ENCODE data around the gene MAP3K15. TPM values are rescaled to one million over a fixed set of nuclear protein-coding genes. Genes with fewer than 3 reads are reported as not detected.

The MAP3K15 gene, protein sequence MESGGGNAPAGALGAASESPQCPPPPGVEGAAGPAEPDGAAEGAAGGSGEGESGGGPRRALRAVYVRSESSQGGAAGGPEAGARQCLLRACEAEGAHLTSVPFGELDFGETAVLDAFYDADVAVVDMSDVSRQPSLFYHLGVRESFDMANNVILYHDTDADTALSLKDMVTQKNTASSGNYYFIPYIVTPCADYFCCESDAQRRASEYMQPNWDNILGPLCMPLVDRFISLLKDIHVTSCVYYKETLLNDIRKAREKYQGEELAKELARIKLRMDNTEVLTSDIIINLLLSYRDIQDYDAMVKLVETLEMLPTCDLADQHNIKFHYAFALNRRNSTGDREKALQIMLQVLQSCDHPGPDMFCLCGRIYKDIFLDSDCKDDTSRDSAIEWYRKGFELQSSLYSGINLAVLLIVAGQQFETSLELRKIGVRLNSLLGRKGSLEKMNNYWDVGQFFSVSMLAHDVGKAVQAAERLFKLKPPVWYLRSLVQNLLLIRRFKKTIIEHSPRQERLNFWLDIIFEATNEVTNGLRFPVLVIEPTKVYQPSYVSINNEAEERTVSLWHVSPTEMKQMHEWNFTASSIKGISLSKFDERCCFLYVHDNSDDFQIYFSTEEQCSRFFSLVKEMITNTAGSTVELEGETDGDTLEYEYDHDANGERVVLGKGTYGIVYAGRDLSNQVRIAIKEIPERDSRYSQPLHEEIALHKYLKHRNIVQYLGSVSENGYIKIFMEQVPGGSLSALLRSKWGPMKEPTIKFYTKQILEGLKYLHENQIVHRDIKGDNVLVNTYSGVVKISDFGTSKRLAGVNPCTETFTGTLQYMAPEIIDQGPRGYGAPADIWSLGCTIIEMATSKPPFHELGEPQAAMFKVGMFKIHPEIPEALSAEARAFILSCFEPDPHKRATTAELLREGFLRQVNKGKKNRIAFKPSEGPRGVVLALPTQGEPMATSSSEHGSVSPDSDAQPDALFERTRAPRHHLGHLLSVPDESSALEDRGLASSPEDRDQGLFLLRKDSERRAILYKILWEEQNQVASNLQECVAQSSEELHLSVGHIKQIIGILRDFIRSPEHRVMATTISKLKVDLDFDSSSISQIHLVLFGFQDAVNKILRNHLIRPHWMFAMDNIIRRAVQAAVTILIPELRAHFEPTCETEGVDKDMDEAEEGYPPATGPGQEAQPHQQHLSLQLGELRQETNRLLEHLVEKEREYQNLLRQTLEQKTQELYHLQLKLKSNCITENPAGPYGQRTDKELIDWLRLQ (N-terminal part only)
- not detected for total RNA-seq
- long read RNA-seq, partial matches to known transcripts, result 0 of 3 reads
- long read RNA-seq, other reads (novel, unspliced or antisense), result 3 of 3 reads

DNA sequence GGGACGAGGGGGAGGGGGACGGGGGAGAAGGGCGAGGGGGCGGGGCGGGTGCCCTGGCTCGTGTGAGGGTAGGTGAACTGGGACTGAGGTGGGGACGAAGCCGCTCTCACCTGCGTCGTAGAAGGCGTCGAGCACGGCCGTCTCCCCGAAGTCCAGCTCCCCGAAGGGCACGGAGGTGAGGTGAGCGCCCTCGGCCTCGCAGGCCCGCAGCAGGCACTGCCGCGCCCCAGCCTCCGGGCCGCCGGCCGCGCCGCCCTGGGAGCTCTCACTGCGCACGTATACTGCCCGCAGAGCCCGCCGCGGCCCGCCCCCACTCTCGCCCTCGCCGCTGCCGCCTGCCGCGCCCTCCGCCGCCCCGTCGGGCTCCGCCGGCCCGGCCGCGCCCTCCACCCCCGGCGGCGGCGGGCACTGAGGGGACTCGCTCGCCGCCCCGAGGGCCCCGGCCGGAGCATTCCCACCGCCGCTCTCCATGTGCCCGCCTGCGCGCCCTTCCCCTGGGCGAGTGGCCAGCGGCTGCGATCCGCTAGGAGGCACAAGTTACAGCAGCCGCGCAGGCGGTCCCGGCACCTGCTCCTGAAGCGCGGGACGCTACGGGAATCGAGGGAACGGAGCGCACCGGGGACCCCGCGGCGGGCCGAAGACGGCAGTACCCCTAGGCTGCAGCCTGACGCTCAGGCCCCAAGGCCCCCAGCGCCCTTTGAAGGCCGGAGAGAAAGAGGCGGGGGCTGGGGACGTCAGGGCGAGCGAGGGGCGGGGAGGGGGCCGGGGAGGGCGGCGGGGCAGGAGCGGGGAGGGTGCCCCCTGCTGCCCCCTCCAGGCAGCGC, at the start of gene MAP3K15:
Gene MAP3K15, minus strand, starts transcription at position 718 of the 824 bp plus-strand sequence. Its CDS starts 247 bp downstream, at position 471.
- intact Hi-C loops (cut with DNase I), result no loop called here
- DNase-seq (ENCODE audit: low spot score), result no peak

GRCh38 chrX:19564606-19565005, 49.3 kb upstream of the MAP3K15 start:
- intact Hi-C loops (cut with DNase I), result no loop called here
- DNase-seq (ENCODE audit: low spot score), result peak; percentile 64

GRCh38 chrX:19563746-19564145, 48.4 kb upstream of the MAP3K15 start:
- intact Hi-C loops (cut with DNase I), result no loop called here
- DNase-seq (ENCODE audit: low spot score), result peak; percentile 49

DNA sequence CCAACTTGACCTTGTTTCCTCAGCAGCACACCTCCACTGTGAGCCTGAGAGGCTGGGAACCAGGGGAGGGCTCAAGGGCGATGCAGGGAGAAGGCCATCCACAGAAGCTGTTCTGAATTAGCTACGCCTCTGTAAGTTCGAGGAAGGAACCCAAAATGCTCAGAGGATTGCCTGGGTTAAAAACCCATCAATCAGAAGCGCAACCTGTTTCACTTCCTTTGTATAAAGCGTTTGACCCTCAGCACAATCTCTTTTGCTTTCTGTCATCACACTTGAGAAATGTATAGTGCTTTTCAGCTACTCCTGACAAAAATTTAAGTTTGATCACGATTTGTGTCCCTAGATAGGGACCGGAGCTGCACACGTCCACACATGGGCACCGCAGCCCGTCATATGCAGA, 48.0 kb upstream of the MAP3K15 start:
- peak; percentile 3 for DNase-seq (ENCODE audit: low spot score)
- intact Hi-C loops (cut with DNase I), result no loop called here

DNA sequence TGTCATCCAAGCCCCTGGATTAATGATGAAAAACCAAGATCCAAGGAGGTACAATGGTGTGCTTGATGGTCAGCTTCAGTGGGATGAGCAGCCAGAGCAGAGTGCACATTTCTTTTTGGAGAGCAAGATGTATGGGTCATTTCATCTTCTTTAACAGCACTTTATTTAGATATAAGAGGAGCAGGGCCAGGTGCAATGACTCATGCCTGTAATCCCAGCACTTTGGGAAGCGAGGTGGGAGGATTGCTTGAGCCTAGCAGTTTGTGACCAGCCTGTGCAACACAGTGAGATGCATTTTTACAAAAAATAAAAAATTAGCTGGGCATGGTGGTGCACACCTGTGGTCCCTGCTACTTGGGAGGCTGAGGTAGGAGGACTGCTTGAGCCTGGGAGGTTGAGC, 45.3 kb upstream of the MAP3K15 start:
- intact Hi-C loops (cut with DNase I), result no loop called here
- DNase-seq (ENCODE audit: low spot score), result peak; percentile 46

DNA sequence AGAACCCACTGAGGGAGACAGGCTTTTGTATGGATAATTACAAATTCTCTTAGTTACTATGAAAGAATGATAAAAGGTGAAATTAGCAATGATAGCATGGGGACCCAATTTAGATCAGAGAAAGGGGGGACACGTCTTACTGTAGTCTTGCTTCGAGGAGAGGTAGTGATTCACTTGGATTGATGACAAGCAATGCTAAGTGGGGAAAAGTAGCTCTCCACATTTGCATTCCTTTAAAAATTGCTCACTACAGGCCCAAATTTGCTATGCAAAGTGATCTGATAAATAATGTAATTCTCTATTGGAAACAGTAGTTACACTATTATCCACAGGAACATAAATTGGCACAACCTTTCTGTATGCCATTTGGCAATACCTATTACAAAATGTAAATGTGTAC, 42.5 kb upstream of the MAP3K15 start:
- intact Hi-C loops (cut with DNase I), result no loop called here
- DNase-seq (ENCODE audit: low spot score), result no peak

- DNase-seq (ENCODE audit: low spot score), result no peak
- intact Hi-C loops (cut with DNase I), result no loop called here
Measured at GRCh38 chrX:19556202-19556601, 40.9 kb upstream of the MAP3K15 start.

GRCh38 chrX:19555683-19556082, 40.4 kb upstream of the MAP3K15 start:
- intact Hi-C loops (cut with DNase I), result no loop called here
- DNase-seq (ENCODE audit: low spot score), result peak; percentile 19

- peak; percentile 4 for DNase-seq (ENCODE audit: low spot score)
Measured at GRCh38 chrX:19555236-19555635, 39.9 kb upstream of the MAP3K15 start.

GRCh38 chrX:19554786-19555185, 39.5 kb upstream of the MAP3K15 start:
- intact Hi-C loops (cut with DNase I), result no loop called here

More at GRCh38 chrX:19555236-19555635, 39.9 kb upstream of the MAP3K15 start:
- intact Hi-C loops (cut with DNase I), result no loop called here

DNA sequence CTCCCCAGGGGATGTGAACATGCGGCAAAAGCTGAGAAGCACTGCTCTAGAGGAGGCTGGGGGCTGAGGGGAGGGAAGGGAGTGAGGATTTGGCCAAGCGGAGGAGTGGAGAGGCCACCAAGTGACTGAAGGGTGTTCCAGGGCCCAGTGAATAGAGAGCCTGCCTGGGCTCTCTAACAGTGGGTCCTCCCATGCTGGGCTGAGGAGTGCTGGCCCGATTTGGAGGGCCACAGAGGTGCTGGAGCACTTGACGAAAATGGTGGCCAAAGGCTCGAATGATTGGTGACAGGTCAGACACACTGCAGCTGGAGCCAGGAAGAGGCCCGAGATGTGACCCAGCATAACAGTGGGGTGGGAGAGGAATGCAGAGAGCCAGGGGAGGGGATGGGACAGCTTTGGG, 37.5 kb upstream of the MAP3K15 start:
- intact Hi-C loops (cut with DNase I), result no loop called here
- peak; percentile 61 for DNase-seq (ENCODE audit: low spot score)

More at GRCh38 chrX:19554786-19555185, 39.5 kb upstream of the MAP3K15 start:
- peak; percentile 17 for DNase-seq (ENCODE audit: low spot score)

- DNase-seq (ENCODE audit: low spot score), result peak; percentile 7
- intact Hi-C loops (cut with DNase I), result loop anchor here (5.0 kb wide), 1 partner anchor 337 kb away; the partner anchor contains the start of gene SH3KBP1
Measured at GRCh38 chrX:19549838-19550237, 34.5 kb upstream of the MAP3K15 start.

DNA sequence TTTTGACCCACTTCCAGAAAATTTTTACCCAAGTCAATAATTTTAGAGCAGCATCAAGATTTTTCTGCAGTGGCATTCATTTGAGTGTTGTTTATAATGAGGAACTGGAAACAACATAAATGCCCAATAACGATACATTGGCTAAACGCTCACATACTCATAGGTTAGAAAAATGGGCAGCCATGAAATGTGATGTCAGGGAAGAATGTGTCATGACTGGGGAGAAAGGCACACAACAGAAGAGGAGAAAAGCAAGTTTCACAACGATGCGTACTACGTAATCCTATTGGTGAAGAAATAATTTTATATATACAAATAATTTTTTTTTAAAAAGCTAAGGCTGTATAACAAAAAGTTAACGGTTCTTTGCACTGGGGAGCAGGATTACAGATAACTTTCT, 33.6 kb upstream of the MAP3K15 start:
- DNase-seq (ENCODE audit: low spot score), result no peak
- intact Hi-C loops (cut with DNase I), result loop anchor here (5.0 kb wide), 1 partner anchor 338 kb away; the partner anchor contains the start of gene SH3KBP1

- intact Hi-C loops (cut with DNase I), result loop anchor here (5.0 kb wide), 1 partner anchor 339 kb away; the partner anchor contains the start of gene SH3KBP1
- DNase-seq (ENCODE audit: low spot score), result no peak
Measured at GRCh38 chrX:19548279-19548678, 33.0 kb upstream of the MAP3K15 start.

GRCh38 chrX:19545651-19546050, 30.3 kb upstream of the MAP3K15 start:
- DNase-seq (ENCODE audit: low spot score), result peak; percentile 26
- intact Hi-C loops (cut with DNase I), result loop anchor here (5.0 kb wide), 1 partner anchor 342 kb away; the partner anchor contains the start of gene SH3KBP1

DNA sequence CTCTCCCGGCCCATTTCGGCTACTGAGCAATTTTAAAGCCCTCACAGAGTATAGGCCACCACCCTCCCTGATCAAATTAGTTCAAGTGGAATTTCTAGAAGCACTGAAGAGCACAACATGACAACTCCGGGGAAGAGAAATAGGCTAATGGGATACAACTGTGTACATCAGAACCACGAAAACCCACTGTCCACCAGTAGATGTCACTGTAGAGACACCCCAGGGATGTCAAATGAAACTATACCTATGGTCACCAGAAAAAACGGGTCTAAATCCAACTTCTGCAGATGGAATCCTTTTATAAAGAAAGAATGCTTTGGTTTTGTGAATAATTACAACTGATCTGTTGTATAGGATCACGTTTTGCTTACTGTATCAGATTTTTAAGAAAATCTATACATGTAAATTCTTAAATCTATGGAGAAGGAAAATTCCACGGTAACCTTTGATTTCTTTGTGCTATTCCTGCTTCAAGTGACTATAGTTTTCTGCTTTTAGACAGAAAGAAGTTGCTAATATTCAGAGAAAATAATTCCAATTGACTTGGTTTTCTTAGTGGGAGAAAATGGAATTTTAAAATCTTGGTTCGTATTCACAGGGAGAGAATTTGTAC, 29.5 kb upstream of the MAP3K15 start:
- intact Hi-C loops (cut with DNase I), result loop anchor here (5.0 kb wide), 2 partner anchors 48 to 343 kb away; partner anchors contain the start of gene SH3KBP1
- no peak for DNase-seq (ENCODE audit: low spot score)

DNA sequence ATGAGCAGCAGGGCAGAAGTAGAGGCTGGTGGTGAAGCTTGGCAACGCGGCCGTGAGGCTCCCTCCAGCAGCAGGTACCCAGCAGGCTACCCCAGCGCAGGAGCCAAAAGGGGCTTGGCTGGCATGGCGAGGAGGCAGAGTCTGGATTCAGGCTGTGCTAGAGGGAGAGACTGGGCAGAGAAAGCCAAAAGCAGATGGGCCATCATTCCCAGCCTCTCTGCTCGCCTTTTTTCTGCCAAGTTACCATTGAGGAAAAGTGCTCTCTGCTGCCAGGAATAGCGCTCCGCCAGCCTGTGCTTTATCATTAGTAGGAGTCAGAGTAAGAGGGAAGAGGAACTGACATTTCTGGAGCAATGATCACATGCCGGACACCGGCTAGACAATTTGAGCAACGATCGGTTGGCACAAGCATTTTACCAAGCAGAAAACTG, 28.7 kb upstream of the MAP3K15 start:
- intact Hi-C loops (cut with DNase I), result loop anchor here (5.0 kb wide), 1 partner anchor 48 kb away; no protein-coding TSS in a partner anchor
- DNase-seq (ENCODE audit: low spot score), result peak; percentile 68

Measured in cardiac septum (tissue), 1 donor.